Keratinocyte (primary cell): Measurements from ENCODE around the gene ELAVL4.

Source experiments
- CTCF ChIP-seq, 3 experiments: IDR thresholded peaks in 1 of 3; conservative IDR thresholded peaks in 1 of 3; optimal IDR thresholded peaks in 1 of 3; 2 replicates in 2 of 3; 3 replicates in 1 of 3; pipeline versions ENCODE3 to v1.5.1; 2011; ENCODE audit warnings: low read length in 3 of 3, mild to moderate bottlenecking in 3 of 3, moderate library complexity in 2 of 3, control low read depth in 1 of 3, inconsistent platforms in 1 of 3; ENCODE audit not compliant: insufficient read depth in 2 of 3; ENCODE audit errors: extremely low read depth in 1 of 3
- EZH2 ChIP-seq: IDR thresholded peaks from one replicate; pipeline ENCODE4 v1.6.1; 2012; ENCODE audit warnings: inconsistent platforms, mild to moderate bottlenecking, low read length, moderate library complexity

DNA sequence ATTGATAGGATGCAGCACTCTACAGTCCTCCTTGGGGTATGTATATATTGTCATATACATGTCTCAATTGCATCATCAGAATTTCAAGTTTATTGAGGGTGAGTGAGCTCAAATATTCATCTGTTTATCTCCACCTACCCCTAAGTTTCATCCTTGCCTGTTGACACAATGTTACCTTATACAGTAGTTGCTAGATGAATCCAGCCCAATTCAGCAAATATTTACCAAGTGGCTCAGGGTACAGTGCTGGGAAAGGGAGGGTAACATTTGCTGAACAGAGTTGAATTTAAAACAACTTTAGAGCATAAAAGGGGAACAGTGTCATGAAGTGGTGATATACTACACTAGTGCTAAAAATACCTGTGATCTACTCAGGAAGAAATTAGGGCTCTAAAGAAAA lies 14.4 kb downstream of the ELAVL4 start:
- no peak for TF ChIP-seq CTCF (optimal IDR thresholded peaks at IDR 0.05 in 1 of 3, IDR thresholded peaks at IDR 0.05 in 1 of 3, conservative IDR thresholded peaks at IDR 0.05 in 1 of 3; ENCODE audit: extremely low read depth in 1 of 3, insufficient read depth in 2 of 3, low read length in 3 of 3)
- TF ChIP-seq EZH2 = no peak
